ENCODE measurements around the gene PYCR2.

DNA sequence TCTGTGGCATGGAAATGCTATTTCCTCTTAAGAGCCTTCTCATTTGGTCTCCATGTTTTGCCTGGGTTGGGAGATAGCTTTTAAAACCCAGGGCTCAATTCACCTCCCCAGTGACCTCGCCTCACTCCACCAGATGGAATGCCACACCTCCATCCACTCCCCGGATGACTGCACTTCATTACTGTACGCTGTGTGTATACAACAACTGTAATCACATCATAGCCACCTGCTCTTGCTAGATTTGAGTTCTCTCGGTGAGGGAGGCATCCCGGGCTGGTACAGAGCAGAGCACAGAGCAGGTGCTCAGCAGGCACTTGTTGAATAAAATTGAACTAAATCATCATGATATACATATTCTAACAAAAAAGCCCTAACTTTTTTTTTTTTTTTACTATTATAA is 49.1 kb upstream of the PYCR2 start:
- no peak for TF ChIP-seq EZH2 (IDR thresholded peaks at IDR 0.05; ENCODE audit: insufficient read depth, low read length)
- TF ChIP-seq, protein P1, sequence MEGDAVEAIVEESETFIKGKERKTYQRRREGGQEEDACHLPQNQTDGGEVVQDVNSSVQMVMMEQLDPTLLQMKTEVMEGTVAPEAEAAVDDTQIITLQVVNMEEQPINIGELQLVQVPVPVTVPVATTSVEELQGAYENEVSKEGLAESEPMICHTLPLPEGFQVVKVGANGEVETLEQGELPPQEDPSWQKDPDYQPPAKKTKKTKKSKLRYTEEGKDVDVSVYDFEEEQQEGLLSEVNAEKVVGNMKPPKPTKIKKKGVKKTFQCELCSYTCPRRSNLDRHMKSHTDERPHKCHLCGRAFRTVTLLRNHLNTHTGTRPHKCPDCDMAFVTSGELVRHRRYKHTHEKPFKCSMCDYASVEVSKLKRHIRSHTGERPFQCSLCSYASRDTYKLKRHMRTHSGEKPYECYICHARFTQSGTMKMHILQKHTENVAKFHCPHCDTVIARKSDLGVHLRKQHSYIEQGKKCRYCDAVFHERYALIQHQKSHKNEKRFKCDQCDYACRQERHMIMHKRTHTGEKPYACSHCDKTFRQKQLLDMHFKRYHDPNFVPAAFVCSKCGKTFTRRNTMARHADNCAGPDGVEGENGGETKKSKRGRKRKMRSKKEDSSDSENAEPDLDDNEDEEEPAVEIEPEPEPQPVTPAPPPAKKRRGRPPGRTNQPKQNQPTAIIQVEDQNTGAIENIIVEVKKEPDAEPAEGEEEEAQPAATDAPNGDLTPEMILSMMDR (IDR thresholded peaks at IDR 0.05; ENCODE audit: insufficient read depth, low read depth, low read length): no peak
